T-helper 17 cell (primary cell): ENCODE data around the gene BAK1. TPM values are rescaled to one million over a fixed set of nuclear protein-coding genes. Genes with fewer than 3 reads are reported as not detected.
A peak's percentile ranks its signal among the peaks of the same experiment; 100 is the strongest.

ENCODE experiments used
- ATAC-seq: fragments of 150-1000 bp; cut with Tn5 transposase; 2 replicates; pipeline ENCODE4 v1.10.0; 2021; ENCODE audit warnings: mild to moderate bottlenecking, moderate library complexity
- DNase-seq, 3 donors: peaks; one replicate each; pipeline versions ENCODE4 v3.0.0 to v3.0.0-alpha.2; 2020 to 2021
- H3K9me3 ChIP-seq: one replicate; pipeline ENCODE4 v1.7.0; 2013; ENCODE audit warnings: low read length, mild to moderate bottlenecking; ENCODE audit not compliant: control insufficient read depth, poor library complexity, severe bottlenecking
- H3K27ac Mint-ChIP-seq: one replicate; pipeline ENCODE4 v1.8.0; 2022; ENCODE audit warnings: mild to moderate bottlenecking, moderate library complexity, mixed read lengths
- H3K27me3 Mint-ChIP-seq: one replicate; pipeline ENCODE4 v1.8.0; 2022; ENCODE audit warnings: mixed read lengths
- H3K36me3 Mint-ChIP-seq: one replicate; pipeline ENCODE4 v1.8.0; 2022; ENCODE audit warnings: low read depth, mixed read lengths
- H3K4me1 Mint-ChIP-seq: one replicate; pipeline ENCODE4 v1.8.0; 2022; ENCODE audit warnings: mild to moderate bottlenecking, mixed read lengths
- H3K4me3 Mint-ChIP-seq: one replicate; pipeline ENCODE4 v1.8.0; 2022; ENCODE audit warnings: mild to moderate bottlenecking, moderate library complexity, mixed read lengths
- total RNA-seq, 4 donors: library from RNA in 2 of 4; stranded (reverse) in 2 of 4; gene quantifications; one replicate each; pipeline ENCODE4 v1.2.3 and lab custom pipeline; 2022 to 2026

The BAK1 gene
- total RNA-seq, 2 donors from 2014 or later = 27.7 to 34.6 TPM

GRCh38 chr6:33588894-33589293 is 8.8 kb upstream of the BAK1 start:
- Mint-ChIP-seq H3K27ac (peak overlapping the region; percentile 70), H3K4me1 (peaks cover 28% of the 10 kb centered on the region), H3K27me3 (no peaks in the 10 kb centered on the region), H3K36me3 (no peaks in the 10 kb centered on the region), H3K4me3 (no peak overlapping the region)
- no peak for ATAC-seq
- no peaks in the 10 kb centered on the region for H3K9me3 ChIP-seq
- DNase-seq = no peak

- ATAC-seq (no peak), DNase-seq (no peak)
- Mint-ChIP-seq H3K4me3 (no peak overlapping the region), H3K27me3 (no peaks in the 10 kb centered on the region), H3K36me3 (no peaks in the 10 kb centered on the region), H3K4me1 (peaks cover 21% of the 10 kb centered on the region), H3K27ac (peak overlapping the region; percentile 21)
- H3K9me3 ChIP-seq = no peaks in the 10 kb centered on the region
These were observed 7.5 kb upstream of the BAK1 start for GRCh38 chr6:33587529-33587928.

DNA sequence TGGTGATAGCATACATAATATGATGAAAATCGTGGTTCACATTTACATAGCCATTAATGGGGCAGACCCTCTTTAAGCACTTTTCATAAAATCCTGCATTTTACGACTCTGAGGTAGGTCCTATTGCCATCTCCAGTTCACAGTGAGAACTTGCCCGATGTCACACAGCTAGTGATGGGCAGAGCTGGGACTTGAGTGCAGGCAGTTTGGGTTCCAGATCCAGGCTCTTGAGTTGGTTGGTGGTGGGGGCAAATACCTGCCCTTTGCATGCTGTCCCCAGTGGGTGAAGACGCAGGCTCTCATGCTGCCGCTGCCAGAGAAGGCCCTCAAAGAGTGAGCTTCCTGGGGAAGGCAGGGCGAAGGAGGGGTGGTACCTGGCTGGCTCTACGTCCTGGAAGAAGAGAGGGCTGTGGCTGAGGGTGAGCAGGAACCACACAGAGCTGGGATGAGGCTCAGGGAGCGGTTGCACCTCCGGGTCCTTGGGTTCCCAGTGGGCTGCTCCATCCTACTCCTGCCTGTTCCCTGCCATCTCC is 6.1 kb upstream of the BAK1 start:
- H3K4me3 Mint-ChIP-seq = no peak overlapping the region
- ATAC-seq (no peak), DNase-seq (no peak)
- no peaks in the 10 kb centered on the region for H3K36me3 Mint-ChIP-seq
- no peaks in the 10 kb centered on the region for H3K9me3 ChIP-seq
- peak overlapping the region; percentile 53 for H3K27ac Mint-ChIP-seq
- no peaks in the 10 kb centered on the region for H3K27me3 Mint-ChIP-seq
- H3K4me1 Mint-ChIP-seq = peaks cover 15% of the 10 kb centered on the region

GRCh38 chr6:33585403-33586107 is 5.5 kb upstream of the BAK1 start:
- Mint-ChIP-seq H3K4me3 (peak overlapping the region; percentile 12), H3K27ac (peak overlapping the region; percentile 53), H3K4me1 (peaks cover 13% of the 10 kb centered on the region), H3K27me3 (no peaks in the 10 kb centered on the region), H3K36me3 (no peaks in the 10 kb centered on the region)
- DNase-seq (peak; percentile 65 to 87 (median 79)), ATAC-seq (peak; percentile 93)
- H3K9me3 ChIP-seq = no peaks in the 10 kb centered on the region

GRCh38 chr6:33584700-33585402 is 4.8 kb upstream of the BAK1 start:
- no peaks in the 10 kb centered on the region for H3K9me3 ChIP-seq
- H3K4me3 Mint-ChIP-seq = no peak overlapping the region
- H3K36me3 Mint-ChIP-seq = no peaks in the 10 kb centered on the region
- H3K4me1 Mint-ChIP-seq = peaks cover 16% of the 10 kb centered on the region
- H3K27ac Mint-ChIP-seq = peak overlapping the region; percentile 53
- H3K27me3 Mint-ChIP-seq = no peaks in the 10 kb centered on the region
- no peak for DNase-seq
- no peak for ATAC-seq

GRCh38 chr6:33583591-33584155 is 3.6 kb upstream of the BAK1 start:
- no peak overlapping the region for H3K4me3 Mint-ChIP-seq
- peak overlapping the region; percentile 19 for H3K27ac Mint-ChIP-seq
- ATAC-seq = no peak

DNA sequence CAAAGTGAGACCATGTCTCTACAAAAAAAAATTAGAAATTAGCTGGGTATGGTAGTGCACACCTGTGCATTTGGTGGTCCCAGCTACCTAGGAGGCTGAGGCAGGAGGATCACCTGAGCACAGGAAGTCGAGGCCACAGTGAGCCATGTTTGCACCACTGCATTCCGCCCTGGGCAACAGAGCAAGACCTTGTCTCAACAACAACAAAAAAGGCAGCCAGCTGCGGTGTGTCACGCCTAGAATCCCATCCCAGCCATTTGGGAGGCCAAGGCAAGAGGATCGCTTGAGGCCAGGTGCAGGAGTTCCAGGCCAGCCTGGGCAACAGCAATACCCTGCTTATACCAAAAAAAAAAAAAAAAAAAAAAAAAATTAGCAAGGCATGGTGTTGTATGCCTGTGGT is 1.1 kb upstream of the BAK1 start:
- no peaks in the 10 kb centered on the region for H3K36me3 Mint-ChIP-seq
- no peak overlapping the region for H3K4me3 Mint-ChIP-seq
- H3K4me1 Mint-ChIP-seq = peaks cover 28% of the 10 kb centered on the region
- ATAC-seq = no peak
- H3K27me3 Mint-ChIP-seq = no peaks in the 10 kb centered on the region
- H3K27ac Mint-ChIP-seq = peak overlapping the region; percentile 98
- H3K9me3 ChIP-seq = no peaks in the 10 kb centered on the region
- no peak for DNase-seq

More at GRCh38 chr6:33583591-33584155, 3.6 kb upstream of the BAK1 start:
- Mint-ChIP-seq H3K4me1 (peaks cover 18% of the 10 kb centered on the region), H3K36me3 (no peaks in the 10 kb centered on the region), H3K27me3 (no peaks in the 10 kb centered on the region)
- DNase-seq = no peak
- no peaks in the 10 kb centered on the region for H3K9me3 ChIP-seq

DNA sequence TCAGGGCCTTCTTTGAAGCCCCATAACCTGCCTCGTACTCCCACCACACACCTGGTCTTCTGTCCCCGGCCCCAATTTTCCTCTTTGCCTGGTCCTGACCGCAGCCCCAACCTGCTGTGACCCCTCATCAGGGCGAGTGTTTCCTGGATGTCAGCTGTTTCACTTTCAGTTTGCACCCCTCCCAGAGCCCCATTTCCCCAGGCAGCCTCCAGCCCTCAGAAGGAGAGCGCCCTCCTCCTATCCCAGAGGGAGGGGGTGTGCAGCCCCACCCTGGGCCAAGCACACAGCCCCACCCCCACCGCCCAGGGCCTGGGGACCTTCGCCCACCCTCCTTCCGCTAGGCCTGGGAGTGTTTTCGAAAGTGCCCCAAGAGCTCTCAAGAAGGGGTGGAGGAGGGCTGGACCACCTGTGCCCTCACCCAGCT is 1.5 kb downstream of the BAK1 start:
- Mint-ChIP-seq H3K27ac (peak overlapping the region; percentile 98), H3K36me3 (no peaks in the 10 kb centered on the region)

DNA sequence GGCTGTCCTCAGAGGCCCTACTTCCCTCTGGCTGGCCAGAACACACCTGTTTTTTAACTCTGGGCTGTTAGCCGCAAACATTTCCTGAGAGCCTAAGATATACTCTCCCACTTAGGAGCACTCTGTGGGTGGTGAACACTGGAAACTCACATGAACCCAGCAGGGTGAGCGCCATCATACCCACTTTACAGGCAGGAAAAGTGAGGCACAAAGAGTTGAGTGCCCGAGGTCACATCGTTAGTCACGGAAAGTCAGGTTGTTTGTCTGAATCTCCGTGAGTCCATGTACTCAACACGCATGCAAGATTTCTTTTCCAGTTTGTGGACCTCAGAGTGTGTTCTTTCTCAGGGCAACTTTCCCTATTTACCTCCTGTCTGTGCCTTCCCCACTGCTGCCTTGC is 1.9 kb downstream of the BAK1 start:
- peak overlapping the region; percentile 99 for H3K4me3 Mint-ChIP-seq
- peaks cover 19% of the 10 kb centered on the region for H3K4me1 Mint-ChIP-seq
- H3K36me3 Mint-ChIP-seq = no peaks in the 10 kb centered on the region
- no peaks in the 10 kb centered on the region for H3K27me3 Mint-ChIP-seq
- DNase-seq = no peak
- H3K27ac Mint-ChIP-seq = peak overlapping the region; percentile 98
- H3K9me3 ChIP-seq = no peaks in the 10 kb centered on the region
- ATAC-seq = no peak

More for the DNA sequence above, 1.5 kb downstream of the BAK1 start:
- no peaks in the 10 kb centered on the region for H3K9me3 ChIP-seq
- Mint-ChIP-seq H3K27me3 (no peaks in the 10 kb centered on the region), H3K4me3 (peak overlapping the region; percentile 99), H3K4me1 (peaks cover 21% of the 10 kb centered on the region)
- peak; percentile 29 to 41 (median 31) for DNase-seq
- ATAC-seq = peak; percentile 53

- Mint-ChIP-seq H3K27me3 (no peaks in the 10 kb centered on the region), H3K4me1 (peaks cover 19% of the 10 kb centered on the region), H3K4me3 (peak overlapping the region; percentile 99), H3K27ac (peak overlapping the region; percentile 98), H3K36me3 (no peaks in the 10 kb centered on the region)
- ATAC-seq = no peak
- H3K9me3 ChIP-seq = no peaks in the 10 kb centered on the region
- no peak for DNase-seq
These were observed 2.4 kb downstream of the BAK1 start for GRCh38 chr6:33577718-33578117.

DNA sequence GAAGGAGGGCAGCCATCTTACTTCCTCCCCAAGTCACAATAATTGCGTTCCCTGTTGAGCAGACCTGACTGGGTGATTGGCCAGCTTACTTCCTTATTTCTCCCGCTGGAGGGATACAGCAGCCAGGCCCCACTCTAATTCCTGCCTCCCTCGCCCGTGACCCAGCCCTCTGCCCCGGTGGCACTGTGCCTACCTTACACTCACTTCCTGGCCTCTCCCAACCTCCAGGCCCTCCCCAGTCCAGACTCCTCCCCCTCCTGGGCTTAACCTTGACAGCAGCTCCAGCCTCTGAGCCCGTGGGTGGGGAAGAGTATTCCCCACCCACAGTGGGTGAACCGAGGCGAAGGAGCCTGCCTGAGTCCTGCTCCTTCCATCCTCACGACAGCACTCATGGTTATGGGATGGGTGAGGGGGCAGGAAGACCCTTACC is 3.0 kb downstream of the BAK1 start:
- no peaks in the 10 kb centered on the region for H3K9me3 ChIP-seq
- ATAC-seq (no peak), DNase-seq (no peak)
- H3K4me3 Mint-ChIP-seq = peak overlapping the region; percentile 99
- H3K27me3 Mint-ChIP-seq = no peaks in the 10 kb centered on the region
- no peaks in the 10 kb centered on the region for H3K36me3 Mint-ChIP-seq
- peak overlapping the region; percentile 98 for H3K27ac Mint-ChIP-seq
- peaks cover 19% of the 10 kb centered on the region for H3K4me1 Mint-ChIP-seq

DNA sequence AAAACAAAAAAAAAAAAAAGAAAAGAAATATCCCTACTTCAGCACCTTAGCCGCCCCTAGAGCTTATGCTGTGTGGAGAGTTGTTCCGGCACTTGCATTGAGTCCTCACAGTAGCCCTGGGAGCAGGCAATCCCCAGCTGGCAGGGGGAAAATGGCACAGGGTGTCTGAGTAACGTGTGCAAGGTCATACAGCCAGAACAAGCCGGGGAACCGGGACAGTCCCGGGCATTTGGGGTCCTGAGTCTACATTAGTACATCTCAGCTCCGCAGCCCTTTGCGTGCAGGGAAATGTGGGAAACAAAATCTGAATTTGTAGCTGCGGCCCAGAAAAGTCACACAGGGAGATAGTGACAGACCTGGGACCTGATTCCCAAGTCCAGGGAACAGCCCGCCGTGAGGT is 3.4 kb downstream of the BAK1 start:
- H3K27ac Mint-ChIP-seq = peak overlapping the region; percentile 98
- peaks cover 22% of the 10 kb centered on the region for H3K4me1 Mint-ChIP-seq
- H3K36me3 Mint-ChIP-seq = no peaks in the 10 kb centered on the region

DNA sequence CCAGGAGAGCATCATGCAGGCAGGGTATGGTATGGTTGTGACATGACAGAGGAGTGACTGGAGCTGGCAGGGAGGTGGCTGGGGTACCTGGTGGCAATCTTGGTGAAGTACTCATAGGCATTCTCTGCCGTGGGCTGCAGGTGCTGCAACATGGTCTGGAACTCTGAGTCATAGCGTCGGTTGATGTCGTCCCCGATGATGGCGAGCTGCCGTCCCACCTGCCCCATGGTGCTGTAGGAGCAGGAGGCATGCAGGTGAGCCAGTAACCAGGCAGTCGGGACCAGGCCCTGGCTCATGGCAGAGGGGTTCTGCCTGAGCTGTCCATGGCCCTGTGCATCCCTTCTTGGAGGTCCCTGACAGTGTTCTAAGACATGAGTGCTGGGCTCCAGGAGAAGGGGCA is 4.9 kb downstream of the BAK1 start:
- H3K36me3 Mint-ChIP-seq = no peaks in the 10 kb centered on the region
- H3K27me3 Mint-ChIP-seq = no peaks in the 10 kb centered on the region
- DNase-seq = no peak
- H3K4me3 Mint-ChIP-seq = no peak overlapping the region
- H3K27ac Mint-ChIP-seq = peak overlapping the region; percentile 49
- ATAC-seq = no peak
- H3K4me1 Mint-ChIP-seq = peaks cover 34% of the 10 kb centered on the region
- H3K9me3 ChIP-seq = no peaks in the 10 kb centered on the region

More for the DNA sequence above, 3.4 kb downstream of the BAK1 start:
- DNase-seq (no peak), ATAC-seq (no peak)
- H3K4me3 Mint-ChIP-seq = peak overlapping the region; percentile 99
- H3K27me3 Mint-ChIP-seq = no peaks in the 10 kb centered on the region
- no peaks in the 10 kb centered on the region for H3K9me3 ChIP-seq
